PC-9 (cell line): ENCODE results near the gene TYSND1. TPM values are rescaled to one million over a fixed set of nuclear protein-coding genes. Genes with fewer than 3 reads are reported as not detected.

Source experiments
- BruUV-seq: library from RNA; stranded (reverse); fragments of 400-500 nt; replicated peaks from 2 replicates; lab custom pipeline; 2021; lab: Mats Ljungman, UMichigan
- CTCF ChIA-PET: fragments of 300-600 bp; sonication (Branson Sonifier 250); formaldehyde crosslinking; loops from one replicate; lab custom pipeline; 2022; ENCODE audit warnings: antibody characterized with exemption; lab: Charles Lee
- POLR2A ChIA-PET: fragments of 300-600 bp; sonication (Branson Sonifier 250); formaldehyde crosslinking; loops from one replicate; lab custom pipeline; 2022; ENCODE audit warnings: antibody characterized with exemption; ENCODE audit not compliant: unreplicated experiment; lab: Charles Lee
- DNase-seq, 2 experiments: peaks; one replicate each; pipeline versions ENCODE4 v3.0.0 to v3.0.0-alpha.2; 2015 to 2022; ENCODE audit warnings: mixed read lengths in 1 of 2
- H2AFZ ChIP-seq: fragments of 200-600 bp; sonication (generic); 2 replicates; pipeline ENCODE4 v1.8.1; 2017; ENCODE audit warnings: antibody characterized with exemption
- H3F3A ChIP-seq: fragments of 200-600 bp; sonication (generic); 2 replicates; pipeline ENCODE4 v1.8.1; 2017; ENCODE audit warnings: antibody characterized with exemption, mild to moderate bottlenecking, low read depth; ENCODE audit not compliant: insufficient read depth
- H3K27ac ChIP-seq: fragments of 200-600 bp; sonication (generic); 2 replicates; pipeline ENCODE4 v1.6.1; 2016; ENCODE audit warnings: mixed run types
- H3K27me3 ChIP-seq: fragments of 200-600 bp; sonication (generic); 2 replicates; pipeline ENCODE4 v1.6.1; 2016; ENCODE audit warnings: low read depth, mixed run types; ENCODE audit not compliant: insufficient read depth
- H3K36me3 ChIP-seq: fragments of 200-600 bp; sonication (generic); 2 replicates; pipeline ENCODE4 v1.6.1; 2016; ENCODE audit warnings: low read depth, mixed run types
- H3K4me1 ChIP-seq: fragments of 200-600 bp; sonication (generic); replicated peaks from 2 replicates; pipeline ENCODE4 v1.6.1; 2016; ENCODE audit warnings: mixed run types; ENCODE audit not compliant: insufficient read depth
- H3K4me2 ChIP-seq: fragments of 200-600 bp; sonication (generic); 2 replicates; pipeline ENCODE4 v1.6.1; 2017; ENCODE audit warnings: mixed run types
- H3K4me3 ChIP-seq: fragments of 200-600 bp; sonication (generic); 2 replicates; pipeline ENCODE4 v1.6.1; 2016; ENCODE audit warnings: mixed run types
- H3K79me2 ChIP-seq: fragments of 200-600 bp; sonication (generic); 2 replicates; pipeline ENCODE4 v1.6.1; 2017; ENCODE audit warnings: low read depth, mixed run types
- H3K9me2 ChIP-seq: fragments of 200-600 bp; sonication (generic); 2 replicates; pipeline ENCODE4 v1.8.1; 2017; ENCODE audit warnings: mild to moderate bottlenecking; ENCODE audit not compliant: insufficient read depth
- H3K9me3 ChIP-seq: fragments of 200-600 bp; sonication (generic); 2 replicates; pipeline ENCODE4 v1.8.1; 2016; ENCODE audit warnings: low read depth; ENCODE audit not compliant: insufficient read depth
- H4K20me1 ChIP-seq: fragments of 200-600 bp; sonication (generic); 2 replicates; pipeline ENCODE4 v1.8.1; 2017; ENCODE audit not compliant: insufficient read depth
- EZH2 ChIP-seq: fragments of 200-600 bp; sonication (generic); IDR thresholded peaks from 2 replicates; pipeline ENCODE4 v1.8.0; 2017; ENCODE audit warnings: antibody characterized with exemption, low read depth
- intact Hi-C: fragments of 100-400 bp; cut with micrococcal nuclease; formaldehyde crosslinking; loops from one replicate; pipeline ENCODE4 v1.10.0; 2022; ENCODE audit not compliant: unreplicated experiment
- total RNA-seq: library from RNA; stranded (reverse); gene quantifications from 2 replicates; pipeline ENCODE4 v1.2.3, GENCODE V29; 2021
- TF ChIP-seq, protein P1 (sequence below): fragments of 200-600 bp; sonication (generic); conservative IDR thresholded peaks from 2 replicates; pipeline ENCODE4 v1.6.1; 2017; ENCODE audit warnings: mixed run types, antibody characterized with exemption, mild to moderate bottlenecking, moderate library complexity

TYSND1 gene
- total RNA-seq, 1 experiment from 2014 or later = 28.0 TPM

- CTCF ChIA-PET = interaction anchor here (0.6 kb wide), 1 partner anchor 26 kb away, joined by 4 read pairs; the partner anchor contains the start of gene SAR1A
- H3K36me3 ChIP-seq = no peaks in the 10 kb centered on the region
Measured at GRCh38 chr10:70144372-70145110, 2.0 kb downstream of the TYSND1 start.

DNA sequence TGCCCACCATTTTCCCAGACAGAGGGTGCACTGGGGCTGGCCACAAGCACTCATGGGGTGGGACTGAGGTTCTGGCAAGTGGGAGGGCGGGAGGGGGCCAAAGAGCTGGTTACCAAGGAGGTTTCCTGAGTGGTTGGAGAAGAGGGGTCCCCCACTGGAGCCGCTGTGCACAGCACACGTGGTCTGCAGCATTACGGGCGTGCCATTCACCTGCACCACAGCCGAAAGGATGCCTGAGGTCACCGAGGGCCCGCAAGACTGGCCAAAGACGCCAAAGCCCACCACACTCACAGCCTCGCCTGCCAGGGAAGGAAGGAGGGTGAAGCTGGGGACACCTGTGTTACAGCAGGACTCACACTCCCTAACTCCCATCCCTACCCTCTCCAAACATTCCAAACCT lies 3.9 kb downstream of the TYSND1 start:
- peaks cover 23% of the 10 kb centered on the region for H3K4me1 ChIP-seq
- no TSS peak for BruUV-seq
- no peak overlapping the region for H3K4me2 ChIP-seq
- intact Hi-C loops = loop anchor here (10.0 kb wide), 1 partner anchor 222 kb away; no protein-coding TSS in a partner anchor
- H3K9me3 ChIP-seq = no peaks in the 10 kb centered on the region
- CTCF ChIA-PET = interaction anchor here (0.6 kb wide), 1 partner anchor 208 kb away, joined by 3 read pairs; no protein-coding TSS in a partner anchor
- no peak overlapping the region for H3K27ac ChIP-seq
- peaks cover 13% of the 10 kb centered on the region for H3F3A ChIP-seq
- no peaks in the 10 kb centered on the region for H3K36me3 ChIP-seq
- TF ChIP-seq EZH2 = no peak
- TF ChIP-seq, protein P1, sequence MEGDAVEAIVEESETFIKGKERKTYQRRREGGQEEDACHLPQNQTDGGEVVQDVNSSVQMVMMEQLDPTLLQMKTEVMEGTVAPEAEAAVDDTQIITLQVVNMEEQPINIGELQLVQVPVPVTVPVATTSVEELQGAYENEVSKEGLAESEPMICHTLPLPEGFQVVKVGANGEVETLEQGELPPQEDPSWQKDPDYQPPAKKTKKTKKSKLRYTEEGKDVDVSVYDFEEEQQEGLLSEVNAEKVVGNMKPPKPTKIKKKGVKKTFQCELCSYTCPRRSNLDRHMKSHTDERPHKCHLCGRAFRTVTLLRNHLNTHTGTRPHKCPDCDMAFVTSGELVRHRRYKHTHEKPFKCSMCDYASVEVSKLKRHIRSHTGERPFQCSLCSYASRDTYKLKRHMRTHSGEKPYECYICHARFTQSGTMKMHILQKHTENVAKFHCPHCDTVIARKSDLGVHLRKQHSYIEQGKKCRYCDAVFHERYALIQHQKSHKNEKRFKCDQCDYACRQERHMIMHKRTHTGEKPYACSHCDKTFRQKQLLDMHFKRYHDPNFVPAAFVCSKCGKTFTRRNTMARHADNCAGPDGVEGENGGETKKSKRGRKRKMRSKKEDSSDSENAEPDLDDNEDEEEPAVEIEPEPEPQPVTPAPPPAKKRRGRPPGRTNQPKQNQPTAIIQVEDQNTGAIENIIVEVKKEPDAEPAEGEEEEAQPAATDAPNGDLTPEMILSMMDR = no peak
- no peak for DNase-seq
- no peaks in the 10 kb centered on the region for H3K27me3 ChIP-seq
- H3K9me2 ChIP-seq = no peaks in the 10 kb centered on the region
- POLR2A ChIA-PET = no interaction called here
- H3K4me3 ChIP-seq = no peak overlapping the region
- peaks cover 28% of the 10 kb centered on the region for H3K79me2 ChIP-seq
- H4K20me1 ChIP-seq = no peaks in the 10 kb centered on the region; the same call in 1 of the 2 replicates
- H2AFZ ChIP-seq = no peak overlapping the region

More at GRCh38 chr10:70144372-70145110, 2.0 kb downstream of the TYSND1 start:
- H3K9me2 ChIP-seq = no peaks in the 10 kb centered on the region
- H4K20me1 ChIP-seq = no peaks in the 10 kb centered on the region; the same call in 1 of the 2 replicates
- no peaks in the 10 kb centered on the region for H3K27me3 ChIP-seq
- no peak for TF ChIP-seq EZH2
- TF ChIP-seq, protein P1 = no peak
- no peaks in the 10 kb centered on the region for H3K9me3 ChIP-seq
- H3K79me2 ChIP-seq = peaks cover 28% of the 10 kb centered on the region
- peaks cover 31% of the 10 kb centered on the region for H3F3A ChIP-seq
- H3K4me2 ChIP-seq = peak overlapping the region; percentile 99
- H2AFZ ChIP-seq = no peak overlapping the region; the same call in 1 of the 2 replicates
- peaks cover 15% of the 10 kb centered on the region for H3K4me1 ChIP-seq
- intact Hi-C loops = loop anchor here (10.0 kb wide), 1 partner anchor 220 kb away; no protein-coding TSS in a partner anchor
- POLR2A ChIA-PET = no interaction called here
- TSS peak; percentile 25 for BruUV-seq
- peak overlapping the region; percentile 84 for H3K4me3 ChIP-seq
- no peak overlapping the region for H3K27ac ChIP-seq
- no peak for DNase-seq

DNA sequence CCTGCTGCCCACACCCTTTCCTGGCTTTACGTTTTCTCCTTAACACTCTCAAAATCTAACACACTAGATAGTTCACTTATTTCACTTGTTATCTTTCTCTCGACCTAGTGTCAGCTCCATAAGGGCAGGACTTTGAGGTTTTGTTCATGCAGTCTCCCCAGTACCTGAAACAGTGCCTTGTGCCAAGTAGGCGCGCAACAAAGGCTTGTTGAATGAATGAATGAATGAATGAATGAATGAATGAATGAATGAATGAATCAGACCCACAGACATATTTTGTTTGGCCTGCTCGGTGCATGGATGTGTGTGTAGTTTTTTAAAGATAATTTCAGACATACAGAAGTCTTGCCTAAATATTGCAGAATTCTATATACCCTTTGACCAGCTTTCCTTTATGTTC lies 6.2 kb downstream of the TYSND1 start:
- no peaks in the 10 kb centered on the region for H3K36me3 ChIP-seq
- no peaks in the 10 kb centered on the region for H3K9me3 ChIP-seq
- DNase-seq = no peak
- no peaks in the 10 kb centered on the region for H3K9me2 ChIP-seq
- no peak overlapping the region for H2AFZ ChIP-seq
- no peak overlapping the region for H3K4me2 ChIP-seq
- no peak overlapping the region for H3K4me3 ChIP-seq
- ChIA-PET CTCF (no interaction called here), POLR2A (interaction anchor here (0.6 kb wide), 1 partner anchor 30 kb away, joined by 3 read pairs; the partner anchor contains the start of gene SAR1A)
- no peaks in the 10 kb centered on the region for H3K27me3 ChIP-seq
- peaks cover 27% of the 10 kb centered on the region for H3K79me2 ChIP-seq
- no TSS peak for BruUV-seq
- H3F3A ChIP-seq = peaks cover 4% of the 10 kb centered on the region; the same call in 1 of the 2 replicates
- no peak overlapping the region for H3K27ac ChIP-seq
- H4K20me1 ChIP-seq = no peaks in the 10 kb centered on the region; the same call in 1 of the 2 replicates
- H3K4me1 ChIP-seq = peaks cover 18% of the 10 kb centered on the region
- TF ChIP-seq, protein P1 = no peak
- no peak for TF ChIP-seq EZH2
- intact Hi-C loops = loop anchor here (10.0 kb wide), 1 partner anchor 225 kb away; no protein-coding TSS in a partner anchor
